ENCODE results near the gene EIF2B5. TPM values are rescaled to one million over a fixed set of nuclear protein-coding genes. Genes with fewer than 3 reads are reported as not detected.

Gene EIF2B5
- polyA plus RNA-seq, 1 donor (not counting 4 experiments of a cell fraction or from before 2014, with no cell fraction given) = 37.9 TPM

- no peak overlapping the region for H3K9ac ChIP-seq (ENCODE audit: control insufficient read depth, extremely low read depth, insufficient read depth, low read length)
- no peak overlapping the region for H3K27ac ChIP-seq (ENCODE audit: control insufficient read depth, insufficient read depth, low read length)
- H3K9me3 ChIP-seq (ENCODE audit: control insufficient read depth, low read depth, low read length) = no peaks in the 10 kb centered on the region
- H3K36me3 ChIP-seq (ENCODE audit: control insufficient read depth in 2 of 2, extremely low read depth in 1 of 2, insufficient read depth in 2 of 2, low read length in 2 of 2) = peaks cover 48 to 61% of the 10 kb centered on the region in 2 experiments
- no peaks in the 10 kb centered on the region for H3K27me3 ChIP-seq (ENCODE audit: control insufficient read depth, extremely low read depth, insufficient read depth, low read length)
- no peaks in the 10 kb centered on the region for H3K9me1 ChIP-seq (ENCODE audit: control insufficient read depth, extremely low read depth, insufficient read depth, low read length)
- no peak for TF ChIP-seq CTCF (optimal IDR thresholded peaks at IDR 0.05 in 1 of 3, IDR thresholded peaks at IDR 0.05 in 1 of 3, conservative IDR thresholded peaks at IDR 0.05 in 1 of 3; ENCODE audit: extremely low read depth in 1 of 3, insufficient read depth in 2 of 3, low read length in 3 of 3)
- no peak for TF ChIP-seq EZH2 (IDR thresholded peaks at IDR 0.05; ENCODE audit: low read length)
- H2AFZ ChIP-seq (ENCODE audit: control insufficient read depth, low read length) = no peak overlapping the region
- FAIRE-seq (no peak), DNase-seq (ENCODE audit: low read depth, low spot score) (no peak)
- no peaks in the 10 kb centered on the region for H4K20me1 ChIP-seq (ENCODE audit: control insufficient read depth, extremely low read depth, insufficient read depth, low read length)
- no peak overlapping the region for H3K4me3 ChIP-seq (ENCODE audit: control insufficient read depth in 2 of 3, extremely low read depth in 1 of 3, insufficient read depth in 2 of 3, low read depth in 1 of 3, low read length in 3 of 3)
- no peak overlapping the region for H3K4me2 ChIP-seq (ENCODE audit: control insufficient read depth, extremely low read depth, insufficient read depth, low read depth, low read length)
- peaks cover 11% of the 10 kb centered on the region for H3K79me2 ChIP-seq (ENCODE audit: control insufficient read depth, insufficient read depth, low read length)
- H3K4me1 ChIP-seq (ENCODE audit: control insufficient read depth, extremely low read depth, insufficient read depth, low read length) = peaks cover 8% of the 10 kb centered on the region
- dilution Hi-C loops (cut with MboI; ENCODE audit: extremely low pct_ligation_motif_present, low sequenced_read_pairs) = no loop called here
These were observed 31.5 kb downstream of the EIF2B5 start for GRCh38 chr3:184166671-184167070.

GRCh38 chr3:184167786-184168185, 32.6 kb downstream of the EIF2B5 start:
- FAIRE-seq = no peak
- Histone ChIP-seq H3K4me3 (ENCODE audit: control insufficient read depth in 2 of 3, extremely low read depth in 1 of 3, insufficient read depth in 2 of 3, low read depth in 1 of 3, low read length in 3 of 3) (no peak overlapping the region), H3K27ac (ENCODE audit: control insufficient read depth, insufficient read depth, low read length) (no peak overlapping the region), H3K9me3 (ENCODE audit: control insufficient read depth, low read depth, low read length) (no peaks in the 10 kb centered on the region), H3K27me3 (ENCODE audit: control insufficient read depth, extremely low read depth, insufficient read depth, low read length) (no peaks in the 10 kb centered on the region), H3K79me2 (ENCODE audit: control insufficient read depth, insufficient read depth, low read length) (peaks cover 6% of the 10 kb centered on the region), H3K4me1 (ENCODE audit: control insufficient read depth, extremely low read depth, insufficient read depth, low read length) (peaks cover 8% of the 10 kb centered on the region), H3K9ac (ENCODE audit: control insufficient read depth, extremely low read depth, insufficient read depth, low read length) (no peak overlapping the region), H3K4me2 (ENCODE audit: control insufficient read depth, extremely low read depth, insufficient read depth, low read depth, low read length) (no peak overlapping the region), H2AFZ (ENCODE audit: control insufficient read depth, low read length) (no peak overlapping the region), H3K9me1 (ENCODE audit: control insufficient read depth, extremely low read depth, insufficient read depth, low read length) (no peaks in the 10 kb centered on the region), H4K20me1 (ENCODE audit: control insufficient read depth, extremely low read depth, insufficient read depth, low read length) (no peaks in the 10 kb centered on the region), H3K36me3 (ENCODE audit: control insufficient read depth in 2 of 2, extremely low read depth in 1 of 2, insufficient read depth in 2 of 2, low read length in 2 of 2) (peaks cover 50 to 66% of the 10 kb centered on the region in 2 experiments)
- no peak for DNase-seq (ENCODE audit: low read depth, low spot score)
- TF ChIP-seq CTCF (optimal IDR thresholded peaks at IDR 0.05 in 1 of 3, IDR thresholded peaks at IDR 0.05 in 1 of 3, conservative IDR thresholded peaks at IDR 0.05 in 1 of 3; ENCODE audit: extremely low read depth in 1 of 3, insufficient read depth in 2 of 3, low read length in 3 of 3) (no peak), EZH2 (IDR thresholded peaks at IDR 0.05; ENCODE audit: low read length) (no peak)
- dilution Hi-C loops (cut with MboI; ENCODE audit: extremely low pct_ligation_motif_present, low sequenced_read_pairs) = no loop called here
